GM23338 (cell line): Measurements from ENCODE around the gene MLLT10.

ENCODE experiments used
- CREB1 ChIP-seq: fragments of 250-450 bp; sonication (Bioruptor Pico); IDR thresholded peaks from 2 replicates; pipeline ENCODE4 v1.5.0; 2020; ENCODE audit warnings: low read depth, mild to moderate bottlenecking, moderate library complexity
- EZH2 ChIP-seq: fragments of 200-600 bp; sonication (generic); IDR thresholded peaks from one replicate; pipeline ENCODE4 v1.8.0; 2017; ENCODE audit warnings: antibody characterized with exemption, mild to moderate bottlenecking, low read depth; ENCODE audit not compliant: unreplicated experiment
- EZH2phosphoT487 ChIP-seq: fragments of 200-600 bp; sonication (generic); IDR thresholded peaks from one replicate; pipeline ENCODE4 v1.8.1; 2018; ENCODE audit warnings: antibody characterized with exemption; ENCODE audit not compliant: unreplicated experiment
- JUNB ChIP-seq: IDR thresholded peaks from one replicate; pipeline ENCODE4 v1.6.1; 2016; ENCODE audit warnings: antibody characterized with exemption; ENCODE audit not compliant: unreplicated experiment
- NANOG ChIP-seq: IDR thresholded peaks from 2 replicates; pipeline ENCODE4 v1.6.1; 2016; ENCODE audit warnings: antibody characterized with exemption, borderline replicate concordance
- POLR2AphosphoS5 ChIP-seq: IDR thresholded peaks from 2 replicates; pipeline ENCODE4 v1.6.1; 2016; ENCODE audit warnings: antibody characterized with exemption, low read depth
- STAT1 ChIP-seq: IDR thresholded peaks from one replicate; pipeline ENCODE4 v1.6.1; 2016; ENCODE audit warnings: antibody characterized with exemption; ENCODE audit not compliant: unreplicated experiment
- ZNF114 ChIP-seq: fragments of 250-450 bp; sonication (Bioruptor Pico); IDR thresholded peaks from 2 replicates; pipeline ENCODE4 v1.5.0; 2020; ENCODE audit warnings: mild to moderate bottlenecking, moderate library complexity
- ZNF331 ChIP-seq: fragments of 250-450 bp; sonication (Bioruptor Pico); IDR thresholded peaks from 2 replicates; pipeline ENCODE4 v1.5.0; 2020; ENCODE audit warnings: low read depth, mild to moderate bottlenecking, moderate library complexity
- TF ChIP-seq, protein P1 (sequence below), 2 experiments: fragments of 200-600 bp in 1 of 2; sonication (generic) in 1 of 2; conservative IDR thresholded peaks; 2 replicates each; pipeline versions ENCODE4 v1.5.1 to v1.6.1; 2016 to 2017; ENCODE audit warnings: antibody characterized with exemption in 2 of 2, low read depth in 2 of 2, mild to moderate bottlenecking in 2 of 2, moderate library complexity in 1 of 2
- TF ChIP-seq, protein P2 (sequence below): IDR thresholded peaks from 2 replicates; pipeline ENCODE4 v1.6.1; 2016; ENCODE audit warnings: antibody characterized with exemption
- TF ChIP-seq, protein P3 (sequence below): IDR thresholded peaks from one replicate; pipeline ENCODE4 v1.6.1; 2018; ENCODE audit warnings: antibody characterized with exemption; ENCODE audit not compliant: unreplicated experiment

DNA sequence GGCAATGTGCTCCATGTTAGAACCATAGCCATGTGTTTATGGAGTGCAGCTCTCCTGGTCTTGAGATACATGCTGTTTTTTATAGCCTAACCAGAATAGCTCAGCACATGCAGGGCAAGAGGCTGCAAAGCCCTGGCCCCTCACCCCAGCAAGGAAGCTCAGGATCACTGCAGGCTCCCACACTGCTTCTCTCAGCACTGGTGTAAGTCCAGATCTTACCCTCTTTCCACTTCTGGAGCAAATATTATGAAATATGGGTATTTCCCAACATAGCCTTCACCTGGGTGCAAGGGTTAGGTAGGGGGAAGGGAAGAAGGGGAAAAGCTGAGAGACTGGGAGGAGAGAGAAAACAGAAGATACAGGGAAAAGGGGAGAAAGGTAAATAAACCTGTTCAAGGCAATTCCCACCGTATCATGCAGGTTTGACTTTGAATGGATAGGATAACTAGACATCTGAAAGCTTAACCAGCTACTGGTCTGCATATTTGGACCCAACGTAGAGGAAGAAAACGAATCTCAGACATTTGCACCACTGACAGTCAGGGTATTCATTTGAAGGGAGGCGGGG, 28.2 kb upstream of the MLLT10 start:
- TF ChIP-seq, protein P1, sequence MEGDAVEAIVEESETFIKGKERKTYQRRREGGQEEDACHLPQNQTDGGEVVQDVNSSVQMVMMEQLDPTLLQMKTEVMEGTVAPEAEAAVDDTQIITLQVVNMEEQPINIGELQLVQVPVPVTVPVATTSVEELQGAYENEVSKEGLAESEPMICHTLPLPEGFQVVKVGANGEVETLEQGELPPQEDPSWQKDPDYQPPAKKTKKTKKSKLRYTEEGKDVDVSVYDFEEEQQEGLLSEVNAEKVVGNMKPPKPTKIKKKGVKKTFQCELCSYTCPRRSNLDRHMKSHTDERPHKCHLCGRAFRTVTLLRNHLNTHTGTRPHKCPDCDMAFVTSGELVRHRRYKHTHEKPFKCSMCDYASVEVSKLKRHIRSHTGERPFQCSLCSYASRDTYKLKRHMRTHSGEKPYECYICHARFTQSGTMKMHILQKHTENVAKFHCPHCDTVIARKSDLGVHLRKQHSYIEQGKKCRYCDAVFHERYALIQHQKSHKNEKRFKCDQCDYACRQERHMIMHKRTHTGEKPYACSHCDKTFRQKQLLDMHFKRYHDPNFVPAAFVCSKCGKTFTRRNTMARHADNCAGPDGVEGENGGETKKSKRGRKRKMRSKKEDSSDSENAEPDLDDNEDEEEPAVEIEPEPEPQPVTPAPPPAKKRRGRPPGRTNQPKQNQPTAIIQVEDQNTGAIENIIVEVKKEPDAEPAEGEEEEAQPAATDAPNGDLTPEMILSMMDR (conservative IDR thresholded peaks at IDR 0.05; ENCODE audit: low read depth in 2 of 2) = no peak
- TF ChIP-seq POLR2AphosphoS5 (no peak), CREB1 (no peak), EZH2phosphoT487 (no peak), EZH2 (peak; percentile 9), STAT1 (no peak), NANOG (no peak), ZNF331 (CRISPR knock-in tag) (no peak), JUNB (no peak), ZNF114 (CRISPR knock-in tag) (no peak)
- TF ChIP-seq, protein P2, sequence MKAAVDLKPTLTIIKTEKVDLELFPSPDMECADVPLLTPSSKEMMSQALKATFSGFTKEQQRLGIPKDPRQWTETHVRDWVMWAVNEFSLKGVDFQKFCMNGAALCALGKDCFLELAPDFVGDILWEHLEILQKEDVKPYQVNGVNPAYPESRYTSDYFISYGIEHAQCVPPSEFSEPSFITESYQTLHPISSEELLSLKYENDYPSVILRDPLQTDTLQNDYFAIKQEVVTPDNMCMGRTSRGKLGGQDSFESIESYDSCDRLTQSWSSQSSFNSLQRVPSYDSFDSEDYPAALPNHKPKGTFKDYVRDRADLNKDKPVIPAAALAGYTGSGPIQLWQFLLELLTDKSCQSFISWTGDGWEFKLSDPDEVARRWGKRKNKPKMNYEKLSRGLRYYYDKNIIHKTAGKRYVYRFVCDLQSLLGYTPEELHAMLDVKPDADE = no peak
- TF ChIP-seq, protein P3, sequence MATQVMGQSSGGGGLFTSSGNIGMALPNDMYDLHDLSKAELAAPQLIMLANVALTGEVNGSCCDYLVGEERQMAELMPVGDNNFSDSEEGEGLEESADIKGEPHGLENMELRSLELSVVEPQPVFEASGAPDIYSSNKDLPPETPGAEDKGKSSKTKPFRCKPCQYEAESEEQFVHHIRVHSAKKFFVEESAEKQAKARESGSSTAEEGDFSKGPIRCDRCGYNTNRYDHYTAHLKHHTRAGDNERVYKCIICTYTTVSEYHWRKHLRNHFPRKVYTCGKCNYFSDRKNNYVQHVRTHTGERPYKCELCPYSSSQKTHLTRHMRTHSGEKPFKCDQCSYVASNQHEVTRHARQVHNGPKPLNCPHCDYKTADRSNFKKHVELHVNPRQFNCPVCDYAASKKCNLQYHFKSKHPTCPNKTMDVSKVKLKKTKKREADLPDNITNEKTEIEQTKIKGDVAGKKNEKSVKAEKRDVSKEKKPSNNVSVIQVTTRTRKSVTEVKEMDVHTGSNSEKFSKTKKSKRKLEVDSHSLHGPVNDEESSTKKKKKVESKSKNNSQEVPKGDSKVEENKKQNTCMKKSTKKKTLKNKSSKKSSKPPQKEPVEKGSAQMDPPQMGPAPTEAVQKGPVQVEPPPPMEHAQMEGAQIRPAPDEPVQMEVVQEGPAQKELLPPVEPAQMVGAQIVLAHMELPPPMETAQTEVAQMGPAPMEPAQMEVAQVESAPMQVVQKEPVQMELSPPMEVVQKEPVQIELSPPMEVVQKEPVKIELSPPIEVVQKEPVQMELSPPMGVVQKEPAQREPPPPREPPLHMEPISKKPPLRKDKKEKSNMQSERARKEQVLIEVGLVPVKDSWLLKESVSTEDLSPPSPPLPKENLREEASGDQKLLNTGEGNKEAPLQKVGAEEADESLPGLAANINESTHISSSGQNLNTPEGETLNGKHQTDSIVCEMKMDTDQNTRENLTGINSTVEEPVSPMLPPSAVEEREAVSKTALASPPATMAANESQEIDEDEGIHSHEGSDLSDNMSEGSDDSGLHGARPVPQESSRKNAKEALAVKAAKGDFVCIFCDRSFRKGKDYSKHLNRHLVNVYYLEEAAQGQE = no peak
